Keratinocyte (primary cell): ENCODE measurements around the gene MAST2. TPM values are rescaled to one million over a fixed set of nuclear protein-coding genes. Genes with fewer than 3 reads are reported as not detected.

ENCODE experiments used
- DNase-seq: peaks from one replicate; pipeline ENCODE4 v3.0.0-alpha.2; 2011; ENCODE audit warnings: low read depth, missing footprints, low spot score
- FAIRE-seq: peaks from 2 replicates; lab custom pipeline; 2011; peaks lifted over from hg19 to GRCh38; lab: Jason Lieb, UNC
- H2AFZ ChIP-seq: 2 replicates; pipeline ENCODE4 v1.6.0; 2012; ENCODE audit warnings: low read length, control low read depth, inconsistent platforms; ENCODE audit not compliant: control insufficient read depth
- H3K27ac ChIP-seq: 2 replicates; pipeline ENCODE4 v1.5.1; 2011; ENCODE audit warnings: low read length; ENCODE audit not compliant: control insufficient read depth, insufficient read depth
- H3K27me3 ChIP-seq: 3 replicates; pipeline ENCODE4 v1.6.0; 2011; ENCODE audit warnings: low read length; ENCODE audit not compliant: control insufficient read depth, insufficient read depth; ENCODE audit errors: extremely low read depth
- H3K36me3 ChIP-seq, 2 experiments: 2 replicates in 1 of 2; 3 replicates in 1 of 2; pipeline ENCODE4 v1.5.1; 2011; ENCODE audit warnings: low read length in 2 of 2, mild to moderate bottlenecking in 1 of 2; ENCODE audit not compliant: control insufficient read depth in 2 of 2, insufficient read depth in 2 of 2; ENCODE audit errors: extremely low read depth in 1 of 2
- H3K4me1 ChIP-seq: 3 replicates; pipeline ENCODE4 v1.5.1; 2011; ENCODE audit warnings: low read length; ENCODE audit not compliant: control insufficient read depth, insufficient read depth; ENCODE audit errors: extremely low read depth
- H3K4me2 ChIP-seq: 3 replicates; pipeline ENCODE4 v1.6.0; 2011; ENCODE audit warnings: low read depth, low read length; ENCODE audit not compliant: control insufficient read depth, insufficient read depth; ENCODE audit errors: extremely low read depth
- H3K4me3 ChIP-seq, 3 experiments: fragments of 200-600 bp in 1 of 3; sonication (generic) in 1 of 3; 2 replicates in 2 of 3; 3 replicates in 1 of 3; pipeline ENCODE4 v1.5.1; 2011 to 2016; ENCODE audit warnings: low read length in 3 of 3, mild to moderate bottlenecking in 3 of 3, control low read depth in 2 of 3, inconsistent platforms in 1 of 3, low read depth in 1 of 3, mixed read lengths in 1 of 3, mixed run types in 1 of 3, moderate library complexity in 1 of 3; ENCODE audit not compliant: control insufficient read depth in 2 of 3, insufficient read depth in 2 of 3; ENCODE audit errors: extremely low read depth in 1 of 3
- H3K79me2 ChIP-seq: 2 replicates; pipeline ENCODE4 v1.6.0; 2012; ENCODE audit warnings: low read length; ENCODE audit not compliant: control insufficient read depth, insufficient read depth
- H3K9ac ChIP-seq: 3 replicates; pipeline ENCODE4 v1.6.0; 2011; ENCODE audit warnings: low read length; ENCODE audit not compliant: control insufficient read depth, insufficient read depth; ENCODE audit errors: extremely low read depth
- H3K9me1 ChIP-seq: 3 replicates; pipeline ENCODE4 v1.6.0; 2011; ENCODE audit warnings: low read length; ENCODE audit not compliant: control insufficient read depth, insufficient read depth; ENCODE audit errors: extremely low read depth
- H3K9me3 ChIP-seq: 2 replicates; pipeline ENCODE4 v1.5.1; 2012; ENCODE audit warnings: low read depth, low read length; ENCODE audit not compliant: control insufficient read depth
- H4K20me1 ChIP-seq: 3 replicates; pipeline ENCODE4 v1.6.0; 2011; ENCODE audit warnings: low read length; ENCODE audit not compliant: control insufficient read depth, insufficient read depth; ENCODE audit errors: extremely low read depth
- CTCF ChIP-seq, 3 experiments: IDR thresholded peaks in 1 of 3; conservative IDR thresholded peaks in 1 of 3; optimal IDR thresholded peaks in 1 of 3; 2 replicates in 2 of 3; 3 replicates in 1 of 3; pipeline versions ENCODE3 to v1.5.1; 2011; ENCODE audit warnings: low read length in 3 of 3, mild to moderate bottlenecking in 3 of 3, moderate library complexity in 2 of 3, control low read depth in 1 of 3, inconsistent platforms in 1 of 3; ENCODE audit not compliant: insufficient read depth in 2 of 3; ENCODE audit errors: extremely low read depth in 1 of 3
- EZH2 ChIP-seq: IDR thresholded peaks from one replicate; pipeline ENCODE4 v1.6.1; 2012; ENCODE audit warnings: inconsistent platforms, mild to moderate bottlenecking, low read length, moderate library complexity
- dilution Hi-C: fragments of 300-500 bp; cut with MboI; formaldehyde crosslinking; loops from one replicate; pipeline ENCODE4 v1.7.0; 2020; ENCODE audit warnings: low sequenced_read_pairs; ENCODE audit not compliant: extremely low pct_ligation_motif_present
- polyA plus RNA-seq, 5 experiments: library from polyadenylated mRNA; depleted of rRNA in 3 of 5; stranded (reverse) in 3 of 5; stranded (forward) in 1 of 5; unstranded in 1 of 5; fragments of >200 nt; gene quantifications; 1 replicate in 1 of 5; 2 replicates in 3 of 5; 3 replicates in 1 of 5; pipeline versions ENCODE4 v1.2.1 to v1.2.3, GENCODE V29; 2011 to 2012; ENCODE audit warnings: missing spikeins in 2 of 5, low read depth in 1 of 5, low replicate concordance in 1 of 5

Gene MAST2
- polyA plus RNA-seq, 1 donor (not counting 4 experiments of a cell fraction or from before 2014, with no cell fraction given) = 12.2 TPM

- H3K4me1 ChIP-seq = peaks cover 6% of the 10 kb centered on the region
- no peak overlapping the region for H2AFZ ChIP-seq
- no peaks in the 10 kb centered on the region for H3K36me3 ChIP-seq
- H3K9ac ChIP-seq = no peak overlapping the region
- H3K27me3 ChIP-seq = no peaks in the 10 kb centered on the region
- FAIRE-seq (no peak), DNase-seq (no peak)
- H4K20me1 ChIP-seq = no peaks in the 10 kb centered on the region
- H3K9me1 ChIP-seq = no peaks in the 10 kb centered on the region
- no peaks in the 10 kb centered on the region for H3K79me2 ChIP-seq
- H3K9me3 ChIP-seq = no peaks in the 10 kb centered on the region
- no peak overlapping the region for H3K4me2 ChIP-seq
- dilution Hi-C loops = no loop called here
- H3K27ac ChIP-seq = no peak overlapping the region
- TF ChIP-seq EZH2 (no peak), CTCF (optimal IDR thresholded peaks at IDR 0.05 in 1 of 3, IDR thresholded peaks at IDR 0.05 in 1 of 3, conservative IDR thresholded peaks at IDR 0.05 in 1 of 3; ENCODE audit: extremely low read depth in 1 of 3, insufficient read depth in 2 of 3, low read length in 3 of 3) (no peak)
- no peak overlapping the region for H3K4me3 ChIP-seq
Observed at GRCh38 chr1:45767035-45767434, 36.4 kb upstream of the MAST2 start.

GRCh38 chr1:45769261-45769932, 34.0 kb upstream of the MAST2 start:
- no peaks in the 10 kb centered on the region for H3K79me2 ChIP-seq
- no peaks in the 10 kb centered on the region for H4K20me1 ChIP-seq
- no peaks in the 10 kb centered on the region for H3K9me1 ChIP-seq
- H3K4me3 ChIP-seq = no peak overlapping the region
- H3K27ac ChIP-seq = no peak overlapping the region
- FAIRE-seq (peak; percentile 53), DNase-seq (peak; percentile 19)
- no peak overlapping the region for H2AFZ ChIP-seq
- no peak overlapping the region for H3K9ac ChIP-seq
- peaks cover 6% of the 10 kb centered on the region for H3K4me1 ChIP-seq
- H3K36me3 ChIP-seq = no peaks in the 10 kb centered on the region
- dilution Hi-C loops = no loop called here
- H3K4me2 ChIP-seq = peak overlapping the region; percentile 36
- H3K27me3 ChIP-seq = no peaks in the 10 kb centered on the region
- H3K9me3 ChIP-seq = no peaks in the 10 kb centered on the region
- TF ChIP-seq EZH2 (no peak), CTCF (optimal IDR thresholded peaks at IDR 0.05 in 1 of 3, IDR thresholded peaks at IDR 0.05 in 1 of 3, conservative IDR thresholded peaks at IDR 0.05 in 1 of 3; ENCODE audit: extremely low read depth in 1 of 3, insufficient read depth in 2 of 3, low read length in 3 of 3) (no peak)
